Thyroid gland (tissue), 4 donors: ENCODE results near the gene CMTM1. TPM values are rescaled to one million over a fixed set of nuclear protein-coding genes. Genes with fewer than 3 reads are reported as not detected.
A peak's percentile ranks its signal among the peaks of the same experiment; 100 is the strongest.

Experiments
- DNase-seq, 2 donors: peaks; one replicate each; pipeline ENCODE4 v3.0.0-alpha.2; 2019
- H3K27ac ChIP-seq, 3 donors: fragments of 200-600 bp; sonication (generic); 1 replicate in 2 of 3; 2 replicates in 1 of 3; pipeline ENCODE4 v1.5.1; 2016 to 2019; ENCODE audit warnings: mild to moderate bottlenecking in 1 of 3, moderate library complexity in 1 of 3
- H3K27me3 ChIP-seq: fragments of 200-600 bp; sonication (generic); one replicate; pipeline ENCODE4 v1.5.1; 2019
- H3K36me3 ChIP-seq, 2 donors: fragments of 200-600 bp; sonication (generic); one replicate each; pipeline ENCODE4 v1.5.1; 2016 to 2019
- H3K4me1 ChIP-seq, 2 donors: fragments of 200-600 bp; sonication (generic); one replicate each; pipeline ENCODE4 v1.5.1; 2017 to 2019
- H3K4me3 ChIP-seq, 3 donors: fragments of 200-600 bp; sonication (generic); replicated peaks in 1 of 3; 1 replicate in 2 of 3; 2 replicates in 1 of 3; pipeline ENCODE4 v1.5.1; 2016; ENCODE audit warnings: mild to moderate bottlenecking in 1 of 3
- H3K9me3 ChIP-seq: fragments of 200-600 bp; sonication (generic); one replicate; pipeline ENCODE4 v1.5.1; 2017
- POLR2A ChIP-seq, 2 donors: fragments of 450-650 bp; IDR thresholded peaks; one replicate each; pipeline ENCODE4 v1.6.1; 2017; ENCODE audit warnings: antibody characterized with exemption in 2 of 2, mild to moderate bottlenecking in 2 of 2, moderate library complexity in 1 of 2
- WGBS, 2 donors: methylation state at CpG; one replicate each; pipeline ENCODE4 v1.1.5; 2017; 5-methylcytosine and 5-hydroxymethylcytosine counted together
- intact Hi-C: fragments of 100-400 bp; cut with DNase I; formaldehyde crosslinking; loops from one replicate; pipeline ENCODE4 v1.15.1; 2023
- total RNA-seq, 4 donors: library from RNA; depleted of rRNA; stranded (reverse); fragments of >200 nt; gene quantifications; one replicate each; pipeline ENCODE4 v1.2.3, GENCODE V29; 2016
- TF ChIP-seq, protein P1 (sequence below), 6 experiments: fragments of 200-600 bp in 3 of 6; fragments of 450-650 bp in 3 of 6; sonication (generic) in 3 of 6; IDR thresholded peaks; one replicate each; pipeline ENCODE4 v1.5.1; 2016 to 2019; ENCODE audit warnings: antibody characterized with exemption in 6 of 6, mild to moderate bottlenecking in 2 of 6, inconsistent platforms in 1 of 6, moderate library complexity in 1 of 6

CMTM1 gene
- total RNA-seq, 4 donors from 2014 or later = 3.8 TPM; not detected in 3

DNA sequence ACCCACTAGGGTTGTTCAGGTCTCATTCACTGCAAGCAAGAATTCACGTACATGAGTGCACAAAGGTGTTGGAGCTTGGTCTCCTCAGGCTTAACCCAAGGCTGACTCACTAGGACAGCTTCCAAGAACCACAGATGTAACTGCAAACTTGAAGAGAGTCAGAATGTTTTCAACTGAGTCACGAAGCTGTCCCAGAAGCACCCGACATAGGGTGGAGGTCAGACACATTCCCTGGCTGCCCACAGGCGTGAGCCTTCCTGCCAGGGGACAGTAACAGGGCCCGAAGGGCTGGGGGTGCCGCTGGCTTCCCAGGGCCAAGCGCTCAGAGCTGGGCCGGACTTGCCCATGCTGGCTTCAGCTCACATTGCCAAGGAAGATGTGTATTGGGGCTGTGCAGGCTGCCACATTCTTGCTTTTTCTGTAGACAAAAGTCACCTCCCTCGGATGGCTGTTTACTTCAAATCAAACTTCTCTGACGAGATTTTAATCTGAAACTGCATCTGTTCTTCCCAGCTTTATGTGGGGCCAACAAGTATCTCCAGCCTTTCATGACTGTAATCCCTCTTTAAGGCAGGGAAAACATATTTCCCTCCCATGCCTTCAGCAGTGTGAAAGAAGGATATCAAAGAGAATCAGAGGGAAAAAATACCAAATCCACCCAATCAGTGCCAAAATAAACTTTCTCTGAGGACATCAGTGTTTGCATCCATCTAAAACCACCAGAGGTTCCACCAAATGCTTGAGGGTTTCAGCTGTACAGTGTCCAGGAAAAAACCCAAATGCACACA, 52.5 kb downstream of the CMTM1 start:
- WGBS, 2 donors = 73 to 76% methylated on average over 10 of the region's 10 CpGs
- intact Hi-C loops = no loop called here
- TF ChIP-seq, protein P1, sequence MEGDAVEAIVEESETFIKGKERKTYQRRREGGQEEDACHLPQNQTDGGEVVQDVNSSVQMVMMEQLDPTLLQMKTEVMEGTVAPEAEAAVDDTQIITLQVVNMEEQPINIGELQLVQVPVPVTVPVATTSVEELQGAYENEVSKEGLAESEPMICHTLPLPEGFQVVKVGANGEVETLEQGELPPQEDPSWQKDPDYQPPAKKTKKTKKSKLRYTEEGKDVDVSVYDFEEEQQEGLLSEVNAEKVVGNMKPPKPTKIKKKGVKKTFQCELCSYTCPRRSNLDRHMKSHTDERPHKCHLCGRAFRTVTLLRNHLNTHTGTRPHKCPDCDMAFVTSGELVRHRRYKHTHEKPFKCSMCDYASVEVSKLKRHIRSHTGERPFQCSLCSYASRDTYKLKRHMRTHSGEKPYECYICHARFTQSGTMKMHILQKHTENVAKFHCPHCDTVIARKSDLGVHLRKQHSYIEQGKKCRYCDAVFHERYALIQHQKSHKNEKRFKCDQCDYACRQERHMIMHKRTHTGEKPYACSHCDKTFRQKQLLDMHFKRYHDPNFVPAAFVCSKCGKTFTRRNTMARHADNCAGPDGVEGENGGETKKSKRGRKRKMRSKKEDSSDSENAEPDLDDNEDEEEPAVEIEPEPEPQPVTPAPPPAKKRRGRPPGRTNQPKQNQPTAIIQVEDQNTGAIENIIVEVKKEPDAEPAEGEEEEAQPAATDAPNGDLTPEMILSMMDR (IDR thresholded peaks at IDR 0.05) = no peak
- no peak for TF ChIP-seq POLR2A (IDR thresholded peaks at IDR 0.05)
- Histone ChIP-seq H3K4me1 (peaks cover 6 to 38% of the 10 kb centered on the region in 2 donors), H3K27me3 (no peaks in the 10 kb centered on the region), H3K36me3 (peaks cover 16 to 30% of the 10 kb centered on the region in 2 donors), H3K9me3 (no peaks in the 10 kb centered on the region), H3K27ac (peak overlapping the region in 2 of 3 donors; percentile 11 to 18), H3K4me3 (no peak overlapping the region)
- DNase-seq = no peak

DNA sequence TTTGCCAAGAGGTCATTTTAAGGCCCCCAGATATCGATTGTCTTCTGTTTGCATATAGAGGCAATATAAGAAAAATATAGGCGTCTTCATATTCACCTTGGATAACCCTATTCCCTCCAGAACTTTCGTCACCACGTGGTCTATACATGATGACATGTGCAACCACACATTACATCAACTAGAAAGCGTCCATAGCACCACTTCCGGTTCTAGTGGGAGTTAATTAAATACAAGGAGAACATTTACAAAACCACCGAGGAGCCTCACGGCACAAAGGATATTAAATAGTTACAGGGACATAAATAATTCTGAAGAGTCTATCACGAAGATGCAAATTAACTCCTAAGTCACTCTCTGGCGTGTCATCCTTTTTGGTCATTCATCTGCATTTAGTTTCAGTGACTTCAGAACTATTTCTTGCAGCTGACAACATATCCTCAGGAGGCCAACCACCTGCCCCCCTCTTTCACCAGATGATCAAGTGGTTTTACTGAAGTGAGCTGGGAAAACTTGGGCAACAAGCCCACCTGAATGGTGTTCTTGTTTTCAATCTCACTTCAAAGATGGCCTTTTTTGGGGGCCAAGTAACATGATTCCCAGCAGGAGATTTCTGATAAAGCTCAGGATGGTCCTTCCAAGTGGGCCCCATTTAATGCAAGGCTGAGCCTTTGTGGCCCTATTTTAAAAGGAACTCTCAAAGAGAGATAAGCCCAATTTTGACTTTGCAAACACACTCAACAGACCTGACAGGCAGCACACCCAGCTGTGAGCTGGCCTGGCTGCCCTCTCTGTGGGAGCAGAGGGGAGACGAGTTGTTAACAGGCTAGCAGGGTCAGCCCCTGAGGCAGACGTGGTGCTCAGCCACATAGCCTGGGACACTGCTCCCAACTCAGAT, 53.5 kb downstream of the CMTM1 start:
- Histone ChIP-seq H3K36me3 (peaks cover 16 to 24% of the 10 kb centered on the region in 2 donors), H3K9me3 (no peaks in the 10 kb centered on the region), H3K4me1 (peaks cover 14 to 44% of the 10 kb centered on the region in 2 donors), H3K27me3 (no peaks in the 10 kb centered on the region), H3K4me3 (no peak overlapping the region), H3K27ac (no peak overlapping the region)
- intact Hi-C loops = no loop called here
- WGBS, 2 donors = 81 to 83% methylated on average over 10 to 12 of the region's 12 CpGs
- TF ChIP-seq POLR2A (IDR thresholded peaks at IDR 0.05) = no peak
- TF ChIP-seq, protein P1 (IDR thresholded peaks at IDR 0.05) = no peak
- DNase-seq = no peak

GRCh38 chr16:66620429-66620795, 54.2 kb downstream of the CMTM1 start:
- Histone ChIP-seq H3K9me3 (no peaks in the 10 kb centered on the region), H3K27me3 (no peaks in the 10 kb centered on the region), H3K36me3 (peaks cover 16 to 24% of the 10 kb centered on the region in 2 donors), H3K4me1 (peaks cover 14 to 44% of the 10 kb centered on the region in 2 donors), H3K27ac (no peak overlapping the region), H3K4me3 (no peak overlapping the region)
- no peak for DNase-seq
- WGBS, 2 donors = 88 to 94% methylated on average over 8 of the region's 8 CpGs
- intact Hi-C loops = no loop called here
- TF ChIP-seq, protein P1 (IDR thresholded peaks at IDR 0.05) = no peak
- TF ChIP-seq POLR2A (IDR thresholded peaks at IDR 0.05) = no peak

DNA sequence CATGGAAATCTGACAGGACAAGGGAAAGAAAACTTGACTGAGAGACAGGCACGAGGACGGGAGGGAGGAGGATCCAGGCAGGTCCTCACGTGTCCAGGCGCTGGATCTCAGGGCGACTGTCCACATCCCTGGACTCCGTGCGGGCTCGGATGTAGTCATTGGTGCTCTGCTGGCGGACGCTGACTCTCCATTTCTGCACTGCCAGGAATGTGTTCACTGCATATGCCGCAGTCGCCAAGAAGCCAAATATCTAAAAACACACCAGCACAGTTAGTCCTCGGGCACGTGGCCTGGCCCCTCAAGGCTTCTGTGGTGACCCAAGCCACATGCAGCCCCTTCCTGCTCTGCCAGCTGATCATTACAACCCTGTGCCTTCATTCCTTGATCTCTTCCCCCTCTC, 55.7 kb downstream of the CMTM1 start:
- H3K9me3 ChIP-seq = no peaks in the 10 kb centered on the region
- H3K4me3 ChIP-seq = no peak overlapping the region
- H3K27me3 ChIP-seq = no peaks in the 10 kb centered on the region
- DNase-seq = no peak
- intact Hi-C loops = no loop called here
- 93 to 96% methylated on average over 14 of the region's 14 CpGs for WGBS, 2 donors
- H3K36me3 ChIP-seq = peaks cover 16 to 24% of the 10 kb centered on the region in 2 donors
- no peak overlapping the region for H3K27ac ChIP-seq
- TF ChIP-seq, protein P1 (IDR thresholded peaks at IDR 0.05) = no peak
- TF ChIP-seq POLR2A (IDR thresholded peaks at IDR 0.05) = no peak
- H3K4me1 ChIP-seq = peaks cover 14 to 40% of the 10 kb centered on the region in 2 donors
